Measurements from ENCODE around the gene KLF15. TPM values are rescaled to one million over a fixed set of nuclear protein-coding genes. Genes with fewer than 3 reads are reported as not detected.

KLF15 gene
- total and polyA plus RNA-seq, 9 of the 15 experiments (the other 6 are each of a cell fraction or from before 2014, with no cell fraction given) = 0.08 to 4.8 (median 1.2) TPM

DNA sequence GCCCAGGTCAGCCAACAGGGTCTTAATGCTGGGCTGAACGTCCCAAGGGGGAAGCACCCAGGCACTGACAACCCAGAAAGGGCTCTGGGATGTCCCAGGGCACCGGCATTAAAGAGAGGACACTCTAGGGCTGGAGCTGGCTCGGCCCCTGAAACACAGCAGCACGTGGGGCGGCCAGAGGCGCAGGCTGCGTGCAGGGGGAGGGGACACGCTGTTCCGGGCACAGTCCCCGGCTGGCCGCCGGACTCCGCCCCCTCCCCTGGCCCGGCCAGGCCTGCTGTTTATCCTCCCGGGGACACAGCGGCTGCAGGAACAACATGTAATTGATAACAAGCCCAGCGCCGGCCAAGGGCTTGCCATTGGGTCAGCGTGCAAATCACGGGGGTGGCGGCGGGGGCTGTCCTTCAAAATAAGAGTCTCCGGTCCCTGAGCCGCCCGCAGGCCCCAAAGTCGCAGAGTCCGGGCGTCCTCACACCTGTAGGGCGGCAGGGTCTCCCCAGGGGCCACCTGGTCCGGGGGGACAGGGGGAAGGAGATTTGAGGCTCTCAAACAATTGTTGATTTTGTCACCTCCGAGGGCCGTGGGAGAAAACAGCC is 1.3 kb downstream of the KLF15 start (continued):
- no peak for TF ChIP-seq ATF4 (CRISPR knock-in tag; IDR thresholded peaks at IDR 0.05)
- no peak for TF ChIP-seq STAG1 (CRISPR knock-in tag; IDR thresholded peaks at IDR 0.05; ENCODE audit: borderline replicate concordance)
- TF ChIP-seq, protein P1, sequence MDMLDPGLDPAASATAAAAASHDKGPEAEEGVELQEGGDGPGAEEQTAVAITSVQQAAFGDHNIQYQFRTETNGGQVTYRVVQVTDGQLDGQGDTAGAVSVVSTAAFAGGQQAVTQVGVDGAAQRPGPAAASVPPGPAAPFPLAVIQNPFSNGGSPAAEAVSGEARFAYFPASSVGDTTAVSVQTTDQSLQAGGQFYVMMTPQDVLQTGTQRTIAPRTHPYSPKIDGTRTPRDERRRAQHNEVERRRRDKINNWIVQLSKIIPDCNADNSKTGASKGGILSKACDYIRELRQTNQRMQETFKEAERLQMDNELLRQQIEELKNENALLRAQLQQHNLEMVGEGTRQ (CRISPR knock-in tag; IDR thresholded peaks at IDR 0.05) = peak; percentile 77
- TF ChIP-seq RHOXF2B (CRISPR knock-in tag; conservative IDR thresholded peaks at IDR 0.05) = no peak
- TF ChIP-seq MYBL2 (IDR thresholded peaks at IDR 0.05; ENCODE audit: low read depth) = no peak
- TF ChIP-seq MYBL2 (CRISPR knock-in tag; IDR thresholded peaks at IDR 0.05; ENCODE audit: borderline replicate concordance) = no peak
- no peak for TF ChIP-seq ZNF347 (CRISPR knock-in tag; IDR thresholded peaks at IDR 0.05; ENCODE audit: low read depth)
- no peak for TF ChIP-seq COPS2 (conservative IDR thresholded peaks at IDR 0.05)
- no peak for TF ChIP-seq PCBP2 (IDR thresholded peaks at IDR 0.05; ENCODE audit: low read depth, low read length, poor library complexity, severe bottlenecking)
- peak; percentile 18 for TF ChIP-seq MEIS2 (IDR thresholded peaks at IDR 0.05; ENCODE audit: partially characterized antibody)
- no peak for TF ChIP-seq KAT2B (IDR thresholded peaks at IDR 0.05; ENCODE audit: low read depth, low read length)
- no peak for TF ChIP-seq SIRT6 (IDR thresholded peaks at IDR 0.05; ENCODE audit: low read depth, low read length)
- no peak for TF ChIP-seq ZNF699 (CRISPR knock-in tag; IDR thresholded peaks at IDR 0.05; ENCODE audit: insufficient replicate concordance)
- TF ChIP-seq POLR2G (IDR thresholded peaks at IDR 0.05; ENCODE audit: low read depth, low read length) = peak; percentile 75
- no peak for TF ChIP-seq NCOA1 (IDR thresholded peaks at IDR 0.05; ENCODE audit: low read depth)
- no peak for TF ChIP-seq CAMTA2 (CRISPR knock-in tag; conservative IDR thresholded peaks at IDR 0.05)
- peak; percentile 50; the same call in 1 of the 2 replicates for TF ChIP-seq RAD51 (IDR thresholded peaks at IDR 0.05; ENCODE audit: borderline replicate concordance, low read depth)
- TF ChIP-seq ZKSCAN3 (CRISPR knock-in tag; IDR thresholded peaks at IDR 0.05) = no peak
- no peak for TF ChIP-seq TAF1 (IDR thresholded peaks at IDR 0.05; ENCODE audit: control insufficient read depth, extremely low read depth, insufficient read depth, low read length, severe bottlenecking)
- TF ChIP-seq NONO (IDR thresholded peaks at IDR 0.05; ENCODE audit: low read depth in 2 of 2, low read length in 1 of 2) = no peak
- TF ChIP-seq EWSR1 (IDR thresholded peaks at IDR 0.05; ENCODE audit: borderline replicate concordance, low read depth, partially characterized antibody) = no peak
